NCI-H2196 treated with DMSO at 0.1 percent for 48 hours (cell line): ENCODE results near the gene TXK.

Experiments used
- DNase-seq: peaks from one replicate; lab custom pipeline; 2025; ENCODE audit not compliant: unreplicated experiment; lab: John Stamatoyannopoulos, UW

TXK gene

GRCh38 chr4:48058617-48059530, 75.2 kb downstream of the TXK start:
- no peak for DNase-seq

DNA sequence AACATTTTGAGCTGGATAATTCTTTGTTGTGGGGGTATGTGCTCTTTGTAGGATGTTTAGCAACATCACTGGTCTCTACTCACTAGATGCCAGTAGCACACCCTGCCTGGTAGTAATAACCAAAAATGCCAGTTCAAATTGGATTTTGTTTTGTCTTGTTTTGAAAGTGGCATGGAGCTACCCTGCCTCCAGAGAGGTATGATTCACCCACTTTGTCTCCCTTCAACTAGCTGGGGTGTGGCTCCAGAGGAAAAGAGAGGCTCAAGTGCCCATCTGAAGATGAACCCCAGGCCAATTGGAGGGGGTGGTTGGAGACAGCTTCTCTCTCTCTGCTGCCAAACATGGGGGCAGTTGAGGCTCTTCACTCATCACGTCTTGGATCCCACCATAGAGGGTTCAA, 83.0 kb downstream of the TXK start:
- no peak for DNase-seq

- no peak for DNase-seq
These were observed 84.6 kb downstream of the TXK start for GRCh38 chr4:48049483-48049882.

DNA sequence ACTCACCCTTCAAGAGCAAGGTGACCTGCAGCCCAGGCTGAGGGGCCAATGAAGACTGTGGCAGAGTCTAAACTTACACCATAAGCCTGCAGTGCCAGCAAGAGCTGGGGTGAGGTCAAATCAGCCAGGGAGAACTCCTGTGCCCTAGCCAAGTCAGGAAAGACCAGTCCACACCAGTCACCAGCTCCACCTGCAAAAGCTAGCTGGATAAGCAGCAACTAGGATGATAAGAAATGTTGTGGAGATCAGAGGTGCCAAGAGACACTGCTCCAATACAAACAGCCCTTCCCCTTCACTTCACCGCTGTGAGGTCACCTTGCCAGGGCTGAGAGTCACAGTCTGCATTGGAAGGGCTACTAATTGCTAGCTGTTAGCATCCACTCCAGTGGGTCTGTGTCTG, 86.2 kb downstream of the TXK start:
- no peak for DNase-seq

- no peak for DNase-seq
These were observed 86.6 kb downstream of the TXK start for GRCh38 chr4:48047421-48047844.

DNA sequence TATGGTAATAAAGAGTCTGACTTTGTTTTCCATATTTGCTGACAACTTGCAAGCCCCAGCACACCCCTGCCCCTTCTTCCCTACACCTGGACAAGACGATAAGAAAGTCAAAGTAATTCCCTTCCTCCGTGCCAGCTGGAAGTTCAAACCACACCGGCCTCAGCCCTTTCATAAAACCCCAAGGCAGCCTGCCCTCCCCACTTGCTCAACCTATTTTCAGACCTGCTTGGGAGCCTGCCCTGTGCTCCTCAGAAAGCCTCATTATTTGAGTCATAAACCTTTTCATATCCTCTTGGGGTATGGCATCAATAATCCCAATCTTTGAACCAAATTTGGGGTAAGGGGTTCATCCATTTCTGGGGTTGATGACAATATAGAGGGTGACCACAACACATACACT, 88.0 kb downstream of the TXK start:
- DNase-seq = no peak

DNA sequence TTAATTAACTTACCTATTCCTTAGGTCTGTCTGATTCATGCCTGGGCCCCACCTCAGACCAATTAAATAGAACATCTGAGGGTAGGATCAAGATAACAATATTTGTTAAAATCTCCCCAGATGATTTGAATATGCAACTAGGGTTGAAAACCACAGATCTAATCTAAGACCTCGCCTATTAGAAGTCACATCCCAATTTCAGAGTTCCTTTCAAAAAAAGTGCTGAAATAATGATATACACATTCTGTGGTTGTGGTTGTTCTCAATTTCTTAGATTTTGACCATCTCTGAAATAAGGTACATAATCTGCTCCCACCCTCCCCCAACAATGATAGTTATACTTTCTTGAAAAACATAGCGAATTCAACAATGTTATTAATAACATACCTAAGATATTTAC, 89.8 kb downstream of the TXK start:
- DNase-seq = no peak

DNA sequence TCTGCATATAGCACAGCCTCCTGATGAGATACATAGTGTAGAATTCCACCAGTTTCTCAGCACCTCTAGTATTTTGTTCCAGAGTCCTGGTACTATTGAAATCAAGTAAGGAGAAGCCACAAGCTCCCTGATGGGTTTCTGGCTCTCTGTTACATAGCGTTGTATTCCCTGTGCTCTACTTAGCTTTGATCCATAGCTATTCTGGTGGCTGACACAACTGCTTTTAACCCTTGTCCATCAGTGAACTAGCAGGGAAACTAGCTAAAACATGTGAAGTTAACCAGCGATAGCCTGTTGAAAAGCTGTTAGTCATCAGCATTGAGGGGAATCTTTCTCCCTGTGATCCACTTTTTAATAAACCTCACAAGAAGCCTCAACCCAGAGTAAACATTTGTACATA, 90.5 kb downstream of the TXK start:
- no peak for DNase-seq

DNA sequence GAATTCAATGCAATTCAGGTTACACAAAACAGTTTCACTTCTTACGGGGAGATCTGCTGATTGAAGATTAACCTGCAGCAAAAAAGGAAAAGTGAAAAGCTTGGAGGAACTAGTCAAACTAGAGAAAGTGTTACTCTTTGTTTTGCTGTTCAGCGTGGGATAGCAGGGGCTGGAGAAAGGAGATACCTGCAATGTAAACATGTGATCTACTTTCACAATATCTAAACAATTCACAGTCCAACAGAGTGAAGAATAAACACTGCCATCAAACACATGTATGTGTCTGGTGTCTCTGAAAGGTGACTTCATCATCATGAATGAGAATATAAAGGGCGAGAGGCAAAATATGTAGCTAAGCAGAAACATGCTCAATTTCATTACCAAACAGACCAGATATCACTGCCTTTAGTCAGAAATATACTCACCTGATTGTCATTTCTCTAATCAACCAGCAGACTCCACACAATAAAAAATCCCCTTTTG, 91.0 kb downstream of the TXK start:
- no peak for DNase-seq

DNA sequence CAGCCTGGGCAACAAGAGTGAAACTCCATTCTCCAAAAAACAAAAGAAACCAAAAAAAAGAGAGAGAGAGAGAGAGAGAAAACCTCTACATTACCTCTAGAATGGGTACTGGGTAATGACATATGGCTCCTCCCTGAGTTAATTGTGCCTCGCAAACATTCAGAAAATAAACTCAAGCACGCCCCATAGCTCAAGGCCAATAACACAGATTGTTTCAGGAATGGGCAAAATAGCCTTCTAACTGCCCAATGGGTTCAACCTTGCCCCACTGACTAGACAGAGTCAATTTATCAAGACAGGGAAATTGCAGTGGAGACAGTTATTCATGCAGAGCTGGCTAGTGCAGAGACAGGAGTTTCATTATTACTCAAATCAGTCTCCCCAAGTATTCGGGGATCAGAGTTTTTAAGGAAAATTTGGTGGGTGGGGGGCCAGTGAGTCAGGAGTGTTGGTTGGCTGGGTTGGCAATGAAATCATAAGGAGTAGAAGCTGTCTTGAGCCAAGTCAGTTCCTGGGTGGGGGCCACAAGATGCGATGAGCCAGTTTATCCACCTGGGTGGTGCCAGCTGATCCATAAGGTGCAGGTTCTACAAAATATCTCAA, 92.4 kb downstream of the TXK start:
- DNase-seq = no peak

DNA sequence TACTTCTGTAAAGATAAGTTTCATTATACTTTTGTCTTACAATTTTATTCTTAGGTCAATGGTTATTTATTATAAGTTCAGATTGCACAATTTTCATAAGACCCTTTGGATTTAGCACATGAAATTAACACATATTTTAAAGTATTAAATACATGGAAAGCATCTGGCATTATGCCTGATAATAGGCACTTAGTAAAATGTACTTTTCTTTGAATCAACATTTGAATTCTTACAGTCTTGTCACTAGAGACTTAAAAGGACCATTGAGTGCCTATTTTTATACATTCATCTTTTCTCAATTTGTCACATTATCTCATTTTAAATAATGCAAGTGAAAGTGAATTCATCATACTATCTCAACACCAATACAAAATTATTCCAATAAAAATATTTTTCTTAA, 94.5 kb downstream of the TXK start:
- no peak for DNase-seq

DNA sequence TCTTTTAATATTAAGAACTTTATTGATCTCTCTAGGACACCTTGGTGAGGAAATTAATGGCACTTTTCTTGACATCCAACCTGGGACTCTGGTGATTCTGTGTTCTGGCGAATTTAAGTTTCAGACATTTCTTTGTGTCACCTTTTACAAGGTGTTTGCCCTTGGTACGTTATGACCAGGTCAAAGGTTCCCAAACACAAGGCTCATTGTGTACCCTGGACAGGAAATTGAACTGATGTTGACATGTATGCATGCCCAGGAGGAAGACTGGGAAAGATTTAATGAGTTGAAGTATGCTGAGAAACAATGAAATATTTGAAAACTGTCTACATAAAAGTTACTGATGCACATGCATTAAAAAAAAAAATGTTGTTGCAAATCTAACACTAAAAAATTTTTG, 95.4 kb downstream of the TXK start:
- DNase-seq = no peak

- no peak for DNase-seq
These were observed 97.0 kb downstream of the TXK start for GRCh38 chr4:48037117-48037462.

DNA sequence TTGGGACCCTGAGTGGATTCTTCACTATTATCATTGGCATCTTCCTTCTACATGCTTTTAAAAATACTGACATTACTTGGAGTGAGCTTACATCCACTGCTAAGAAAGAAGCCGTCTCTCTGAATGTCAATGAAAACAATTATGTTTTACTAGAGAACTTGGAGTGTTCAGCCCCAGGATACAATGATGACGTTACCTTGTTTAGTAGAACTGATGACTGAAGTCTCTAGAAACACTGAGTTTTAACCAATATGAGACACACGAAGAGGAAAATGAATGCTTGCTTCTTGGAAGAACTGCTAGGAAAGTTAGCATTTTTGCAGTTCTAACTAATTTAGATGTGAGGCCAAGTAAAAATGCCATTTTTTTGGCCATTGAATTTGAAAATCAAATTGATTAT, 98.1 kb downstream of the TXK start:
- DNase-seq = no peak

DNA sequence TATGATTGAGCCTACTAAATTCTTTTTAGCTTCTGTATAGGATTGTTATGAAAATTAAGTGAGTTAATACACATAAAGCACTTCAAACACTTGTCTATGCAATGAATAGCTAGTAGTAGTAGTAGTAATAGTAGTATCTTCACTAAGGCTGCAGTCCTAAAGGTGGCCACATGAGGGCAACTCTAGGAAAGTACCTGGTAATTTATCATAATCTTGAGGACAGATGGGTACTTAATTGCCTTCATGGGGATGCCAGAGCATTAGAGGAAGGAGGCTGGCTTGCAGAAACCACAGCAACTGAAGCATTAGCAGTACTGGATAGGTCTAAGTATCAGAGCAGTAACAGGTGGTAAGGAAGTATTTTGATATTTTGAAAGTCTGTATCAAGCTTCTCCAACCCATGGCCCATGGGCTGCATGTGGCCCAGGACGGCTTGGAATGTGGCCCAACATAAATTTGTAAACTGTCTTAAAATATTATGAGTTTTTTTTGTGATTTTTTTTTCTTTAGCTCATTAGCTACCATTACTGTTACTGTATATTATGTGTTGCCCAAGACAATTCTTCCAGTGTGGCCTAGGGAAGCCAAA, 100.1 kb downstream of the TXK start:
- DNase-seq = no peak

DNA sequence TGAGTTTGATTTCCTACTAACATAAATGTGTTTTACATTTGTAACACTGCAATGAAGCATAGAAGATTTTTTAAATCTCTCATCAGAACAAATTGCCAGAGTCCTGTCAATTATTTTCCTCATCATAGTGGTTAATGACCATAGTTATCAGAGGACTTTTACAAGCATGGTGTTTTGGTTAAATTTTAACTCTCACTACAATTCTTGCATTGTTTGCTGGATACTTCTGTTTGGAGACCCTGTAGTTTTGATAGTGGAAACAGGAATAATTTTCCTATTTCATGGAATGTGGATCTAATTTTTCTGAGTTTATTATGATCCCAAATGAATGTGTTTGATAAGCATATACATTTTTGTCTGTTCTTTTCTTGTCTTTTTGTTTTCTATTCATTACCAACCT, 100.6 kb downstream of the TXK start:
- no peak for DNase-seq

DNA sequence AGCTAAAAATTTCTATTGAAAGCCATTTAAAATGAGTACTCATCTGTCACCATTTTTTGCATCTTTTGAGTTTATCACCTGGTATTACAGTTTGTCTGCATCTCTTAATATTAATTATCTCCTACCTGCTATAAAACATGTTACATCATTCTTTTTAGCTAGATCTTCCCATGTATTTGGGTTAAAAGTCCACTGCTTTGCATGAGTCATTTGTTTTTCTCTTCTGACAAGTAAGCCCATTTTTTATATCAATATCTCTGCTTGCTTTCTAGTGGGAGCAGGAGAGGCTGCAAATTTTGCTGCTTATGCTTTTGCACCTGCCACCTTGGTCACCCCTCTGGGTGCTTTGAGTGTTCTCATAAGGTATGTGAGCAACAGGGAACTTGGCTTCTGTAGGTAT, 101.3 kb downstream of the TXK start:
- no peak for DNase-seq

- DNase-seq = no peak
These were observed 102.1 kb downstream of the TXK start for GRCh38 chr4:48031802-48032525.

DNA sequence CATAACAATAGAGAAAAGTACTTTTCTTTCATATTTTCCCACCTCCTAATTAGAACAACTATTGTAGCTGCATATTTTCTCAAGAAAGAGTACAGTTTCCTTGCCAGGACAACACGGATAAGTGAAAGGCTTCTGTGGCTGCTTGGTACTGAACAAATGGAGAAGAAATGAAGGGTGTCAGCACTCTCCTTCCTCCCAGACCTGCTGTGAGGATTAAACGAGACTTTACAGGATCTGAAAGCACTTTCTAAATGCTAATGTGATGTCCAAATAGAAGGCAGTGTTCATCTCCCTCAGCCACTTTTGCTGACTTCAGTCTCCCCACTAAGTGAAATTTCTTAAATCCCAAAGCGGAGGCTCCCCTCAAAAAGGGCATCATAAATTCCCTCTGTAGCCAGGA, 103.6 kb downstream of the TXK start:
- no peak for DNase-seq

DNA sequence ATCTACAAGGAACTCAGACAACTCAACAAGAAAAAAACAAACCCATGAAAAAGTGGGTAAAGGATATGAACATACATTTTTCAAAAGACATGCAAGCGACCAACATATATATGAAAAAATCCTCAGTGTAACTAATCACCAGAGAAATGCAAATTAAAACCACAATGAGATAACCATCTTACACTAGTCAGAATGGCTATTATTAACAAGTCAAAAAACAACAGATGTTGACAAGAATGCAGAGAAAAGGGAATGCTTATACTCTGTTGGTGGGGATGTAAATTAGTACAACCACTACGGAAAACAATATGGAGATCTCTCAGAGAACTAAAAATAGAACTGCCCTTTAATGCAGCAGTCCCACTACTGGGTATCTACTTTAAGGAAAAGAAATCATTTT, 105.4 kb downstream of the TXK start:
- DNase-seq = no peak

DNA sequence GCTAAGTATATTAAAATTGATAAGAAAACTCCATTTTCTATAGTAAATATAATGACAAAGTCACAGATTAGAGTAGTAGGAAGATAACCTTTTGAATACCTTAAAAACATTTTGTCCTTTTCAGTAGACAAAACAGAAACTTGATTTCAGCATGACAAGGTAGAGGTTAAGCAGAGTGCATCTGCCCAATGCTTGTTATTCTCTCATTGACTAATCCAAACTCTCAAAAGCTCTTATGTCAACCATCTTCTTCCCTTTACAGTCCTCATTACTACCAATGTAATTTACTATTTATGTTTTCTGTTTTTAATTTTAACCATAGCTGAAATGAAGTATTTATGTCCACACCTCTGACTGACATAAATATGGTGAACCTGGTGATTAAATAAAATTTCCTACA, 106.4 kb downstream of the TXK start:
- no peak for DNase-seq

DNA sequence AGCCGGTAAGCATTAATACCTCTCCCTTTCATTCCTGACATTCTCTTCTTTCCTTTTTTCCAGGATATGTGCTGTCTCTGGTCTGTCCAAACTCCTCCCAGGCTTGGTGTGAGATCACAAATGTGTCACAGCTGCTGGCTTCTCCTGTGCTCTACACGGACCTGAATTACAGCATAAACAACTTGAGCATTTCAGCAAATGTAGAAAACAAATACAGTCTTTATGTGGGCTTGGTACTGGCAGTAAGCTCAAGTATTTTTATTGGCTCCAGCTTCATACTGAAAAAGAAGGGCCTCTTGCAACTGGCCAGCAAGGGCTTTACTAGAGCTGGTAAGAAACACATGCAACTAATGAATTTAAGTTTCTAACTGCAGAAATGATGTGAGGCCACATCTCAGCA, 109.0 kb downstream of the TXK start:
- DNase-seq = no peak
